A549 (cell line): ENCODE data around the gene IMP3.

ENCODE experiments used
- CHD2 ChIP-seq: fragments of 150-350 bp; IDR thresholded peaks from 2 replicates; pipeline ENCODE4 v1.6.1; 2014; ENCODE audit warnings: low read length; ENCODE audit not compliant: partially characterized antibody
- CHD4 ChIP-seq: fragments of 200-600 bp; sonication (generic); IDR thresholded peaks from 2 replicates; pipeline ENCODE4 v1.6.1; 2016; ENCODE audit warnings: antibody characterized with exemption, mild to moderate bottlenecking, borderline replicate concordance
- CTCF ChIP-seq: fragments of >200 bp; sonication (Bioruptor Twin); formaldehyde crosslinking; IDR thresholded peaks from 3 replicates; pipeline ENCODE4 v1.5.1; 2016
- EP300 ChIP-seq, 2 experiments: fragments of >200 bp; sonication (Bioruptor Twin); formaldehyde crosslinking; IDR thresholded peaks; 2 replicates in 1 of 2; 3 replicates in 1 of 2; pipeline ENCODE4 v1.6.1; 2016 to 2017
- GATA3 ChIP-seq: IDR thresholded peaks from 2 replicates; pipeline ENCODE4 v1.6.1; 2012; ENCODE audit warnings: borderline replicate concordance
- MAZ ChIP-seq: fragments of 150-350 bp; IDR thresholded peaks from 2 replicates; pipeline ENCODE4 v1.6.1; 2014; ENCODE audit warnings: antibody characterized with exemption, low read depth, low read length, borderline replicate concordance
- NFE2L2 ChIP-seq: fragments of 150-350 bp; conservative IDR thresholded peaks from 2 replicates; pipeline ENCODE4 v1.6.1; 2014; ENCODE audit warnings: low read length
- PHF8 ChIP-seq: fragments of 200-600 bp; sonication (generic); IDR thresholded peaks from 2 replicates; pipeline ENCODE4 v1.6.1; 2016; ENCODE audit warnings: low read depth, mild to moderate bottlenecking, antibody characterized with exemption, moderate library complexity, borderline replicate concordance
- POLR2A ChIP-seq: IDR thresholded peaks from 2 replicates; pipeline ENCODE4 v1.6.1; 2012; ENCODE audit warnings: mild to moderate bottlenecking, low read length
- POLR2AphosphoS2 ChIP-seq: conservative IDR thresholded peaks from 2 replicates; pipeline ENCODE4 v1.6.1; 2012; ENCODE audit warnings: low read length, improper control_type of control experiment, inconsistent platforms
- REST ChIP-seq: fragments of 200-600 bp; sonication (generic); IDR thresholded peaks from 2 replicates; pipeline ENCODE4 v1.6.1; 2016; ENCODE audit warnings: antibody characterized with exemption, mild to moderate bottlenecking, moderate library complexity
- RNF2 ChIP-seq: fragments of 200-600 bp; sonication (generic); IDR thresholded peaks from 2 replicates; pipeline ENCODE4 v1.6.1; 2016; ENCODE audit warnings: low read depth, mild to moderate bottlenecking, antibody characterized with exemption, moderate library complexity, borderline replicate concordance
- TF ChIP-seq, protein P1 (sequence below): IDR thresholded peaks from 2 replicates; pipeline ENCODE4 v1.6.1; 2012

- no peak for TF ChIP-seq CTCF
- TF ChIP-seq POLR2A, result no peak
- no peak for TF ChIP-seq REST
- no peak for TF ChIP-seq NFE2L2
- no peak for TF ChIP-seq RNF2
- TF ChIP-seq, protein P1, sequence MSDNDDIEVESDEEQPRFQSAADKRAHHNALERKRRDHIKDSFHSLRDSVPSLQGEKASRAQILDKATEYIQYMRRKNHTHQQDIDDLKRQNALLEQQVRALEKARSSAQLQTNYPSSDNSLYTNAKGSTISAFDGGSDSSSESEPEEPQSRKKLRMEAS, result no peak
- no peak for TF ChIP-seq GATA3
- TF ChIP-seq CHD2, result no peak
- TF ChIP-seq POLR2AphosphoS2, result no peak
- TF ChIP-seq MAZ, result no peak
- TF ChIP-seq EP300 (IDR thresholded peaks at IDR 0.05), result no peak
- no peak for TF ChIP-seq CHD4
- no peak for TF ChIP-seq PHF8
Observed at GRCh38 chr15:75688278-75688557, 48.2 kb upstream of the IMP3 start.
